ENCODE measurements around the gene ANXA11. TPM values are rescaled to one million over a fixed set of nuclear protein-coding genes. Genes with fewer than 3 reads are reported as not detected.

ANXA11 gene
- total and polyA plus RNA-seq, 8 donors, result 91.4 to 293 (median 161) TPM

GRCh38 chr10:80157561-80157960 is 47.8 kb downstream of the ANXA11 start:
- no peak overlapping the region for H3K4me3 ChIP-seq
- intact Hi-C loops (cut with DNase I; ENCODE audit: low total_unique reads), result loop anchor here (5.0 kb wide), 1 partner anchor 50 kb away; the partner anchor contains the start of gene ANXA11
- H3K9me3 ChIP-seq, result no peaks in the 10 kb centered on the region
- H3K27me3 ChIP-seq, result no peaks in the 10 kb centered on the region
- H3K4me1 ChIP-seq, result peaks cover 43 to 82% (median 56%) of the 10 kb centered on the region in 4 donors
- no peak for TF ChIP-seq EP300 (IDR thresholded peaks at IDR 0.05)
- no peak for TF ChIP-seq CTCF (IDR thresholded peaks at IDR 0.05)
- TF ChIP-seq POLR2A (IDR thresholded peaks at IDR 0.05), result no peak
- TF ChIP-seq POLR2AphosphoS5 (IDR thresholded peaks at IDR 0.05), result no peak
- H3K36me3 ChIP-seq, result peaks cover 54 to 100% (median 99%) of the 10 kb centered on the region in 4 donors
- DNase-seq, result no peak
- peak overlapping the region in 4 of 5 donors; percentile 75 to 87 (median 83) for H3K27ac ChIP-seq
- WGBS, 5 donors, result 96 to 99% (median 97%) methylated on average over 14 of the region's 14 CpGs

DNA sequence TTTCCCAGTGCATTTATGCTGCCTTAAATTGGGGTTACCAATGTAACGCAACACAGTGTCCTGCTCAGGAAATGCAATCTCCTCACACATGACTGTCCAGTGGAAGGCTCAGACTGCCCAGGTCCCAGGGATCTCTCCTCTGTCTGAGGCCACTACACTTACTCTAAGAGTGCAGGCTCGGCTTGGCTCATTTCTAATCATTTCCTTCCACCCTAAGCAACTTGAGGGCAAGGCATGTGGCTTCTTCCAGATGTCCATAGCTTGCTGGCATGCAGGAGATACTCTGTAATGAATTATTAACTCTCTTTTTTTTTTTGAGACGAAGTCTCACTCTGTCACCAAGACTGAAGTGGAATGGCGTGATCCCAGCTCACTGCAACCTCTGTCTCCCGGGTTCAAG is 49.1 kb downstream of the ANXA11 start:
- Histone ChIP-seq H3K4me3 (no peak overlapping the region), H3K27me3 (no peaks in the 10 kb centered on the region), H3K36me3 (peaks cover 49 to 100% (median 99%) of the 10 kb centered on the region in 4 donors), H3K9me3 (no peaks in the 10 kb centered on the region), H3K27ac (peak overlapping the region; percentile 65 to 87 (median 80)), H3K4me1 (peaks cover 39 to 71% (median 52%) of the 10 kb centered on the region in 4 donors)
- intact Hi-C loops (cut with DNase I; ENCODE audit: low total_unique reads), result loop anchor here (5.0 kb wide), 1 partner anchor 51 kb away; the partner anchor contains the start of gene ANXA11
- no peak for DNase-seq
- TF ChIP-seq EP300 (IDR thresholded peaks at IDR 0.05), result no peak
- no peak for TF ChIP-seq CTCF (IDR thresholded peaks at IDR 0.05)
- no peak for TF ChIP-seq POLR2AphosphoS5 (IDR thresholded peaks at IDR 0.05)
- 75 to 89% (median 82%) methylated on average over 5 of the region's 5 CpGs for WGBS, 5 donors

DNA sequence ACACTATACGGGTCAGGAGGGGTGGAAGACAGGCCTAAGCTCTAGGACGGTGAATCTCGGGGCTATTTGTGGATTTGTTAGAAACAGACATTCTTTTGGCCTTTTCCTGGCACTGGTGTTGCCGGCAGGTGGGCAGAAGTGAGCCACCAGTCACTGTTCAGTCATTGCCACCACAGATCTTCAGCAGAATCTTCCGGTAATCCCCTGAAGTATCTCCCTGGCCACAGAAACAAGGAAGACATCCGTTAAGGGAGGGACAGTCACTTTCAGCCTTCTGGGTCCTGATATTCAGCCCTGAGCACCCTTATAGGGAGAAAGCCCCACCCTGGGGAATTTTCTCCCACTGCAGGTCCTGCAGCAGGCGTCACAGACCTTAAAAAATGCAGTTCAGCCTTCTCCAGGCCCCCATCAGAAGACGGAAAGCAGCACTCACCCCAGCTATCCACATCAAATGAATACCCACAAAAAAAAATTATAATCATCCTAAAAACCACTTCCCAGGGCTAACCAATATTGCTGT is 49.6 kb downstream of the ANXA11 start:
- TF ChIP-seq CTCF (IDR thresholded peaks at IDR 0.05), result no peak
- TF ChIP-seq POLR2AphosphoS5 (IDR thresholded peaks at IDR 0.05), result no peak
- no peak for TF ChIP-seq POLR2A (IDR thresholded peaks at IDR 0.05)
- no peak for TF ChIP-seq EP300 (IDR thresholded peaks at IDR 0.05)
- H3K4me3 ChIP-seq, result no peak overlapping the region
- 77 to 81% (median 79%) methylated on average over 8 of the region's 8 CpGs for WGBS, 5 donors
- H3K27me3 ChIP-seq, result no peaks in the 10 kb centered on the region
- intact Hi-C loops (cut with DNase I; ENCODE audit: low total_unique reads), result loop anchor here (5.0 kb wide), 1 partner anchor 52 kb away; the partner anchor contains the start of gene ANXA11
- H3K27ac ChIP-seq, result peak overlapping the region; percentile 65 to 87 (median 80)
- no peaks in the 10 kb centered on the region for H3K9me3 ChIP-seq
- peaks cover 47 to 100% (median 99%) of the 10 kb centered on the region in 4 donors for H3K36me3 ChIP-seq
- DNase-seq, result no peak
- peaks cover 39 to 67% (median 52%) of the 10 kb centered on the region in 4 donors for H3K4me1 ChIP-seq

DNA sequence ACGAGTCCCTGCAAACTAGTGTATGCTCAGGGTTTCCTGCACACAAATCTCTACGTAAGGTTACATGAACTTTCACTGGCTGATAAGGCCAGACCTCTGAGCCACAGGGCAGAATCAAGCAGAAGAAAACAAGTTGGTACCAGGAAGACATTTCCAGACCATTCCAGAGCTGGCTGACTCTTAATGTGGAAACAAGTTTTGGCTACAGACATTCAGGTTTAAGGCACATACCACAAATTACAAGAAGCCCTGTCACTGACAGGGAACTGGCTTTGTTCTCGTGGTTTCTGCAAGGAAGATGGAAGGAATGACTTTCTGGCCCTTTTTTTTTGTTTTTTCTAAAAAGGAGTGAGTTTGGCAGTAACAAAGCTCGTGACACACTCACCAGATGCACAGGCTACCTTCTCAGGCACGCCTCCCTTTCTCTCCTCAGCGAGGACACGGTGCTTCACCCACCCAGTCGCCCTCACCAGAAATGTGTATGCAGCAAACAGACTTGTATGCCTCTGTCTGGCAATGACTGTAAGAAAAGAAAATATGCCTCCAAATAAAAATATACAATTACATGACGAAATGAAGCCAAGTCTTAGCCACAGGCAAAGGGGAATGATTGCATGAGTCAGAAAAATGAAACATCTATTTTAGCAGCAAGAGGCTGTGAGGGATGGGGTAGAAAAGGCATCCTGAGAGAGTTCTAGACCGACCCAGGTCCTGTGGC is 50.2 kb downstream of the ANXA11 start:
- H3K9me3 ChIP-seq, result no peaks in the 10 kb centered on the region
- peaks cover 39 to 61% (median 52%) of the 10 kb centered on the region in 4 donors for H3K4me1 ChIP-seq
- peaks cover 43 to 100% (median 98%) of the 10 kb centered on the region in 4 donors for H3K36me3 ChIP-seq
- WGBS, 5 donors, result 34 to 54% (median 42%) methylated on average over 10 of the region's 10 CpGs
- TF ChIP-seq EP300 (IDR thresholded peaks at IDR 0.05), result no peak
- TF ChIP-seq POLR2AphosphoS5 (IDR thresholded peaks at IDR 0.05), result peak in 2 of 3 donors; percentile 66 to 89
- peak; percentile 77 to 80 for DNase-seq
- H3K27ac ChIP-seq, result peak overlapping the region; percentile 65 to 87 (median 80)
- no peak overlapping the region for H3K4me3 ChIP-seq
- H3K27me3 ChIP-seq, result no peaks in the 10 kb centered on the region
- intact Hi-C loops (cut with DNase I; ENCODE audit: low total_unique reads), result loop anchor here (5.0 kb wide), 1 partner anchor 52 kb away; the partner anchor contains the start of gene ANXA11

Data from stomach (tissue), 9 donors.